Upper lobe of left lung (tissue), 4 donors: ENCODE data around the gene GLI1.

Experiments used
- EP300 ChIP-seq, 4 donors: sonication (generic); formaldehyde crosslinking; IDR thresholded peaks; one replicate each; pipeline ENCODE4 v1.5.1; 2017; ENCODE audit warnings: antibody characterized with exemption in 4 of 4, control low read depth in 2 of 4
- POLR2A ChIP-seq, 4 donors: fragments of 450-650 bp; IDR thresholded peaks; one replicate each; pipeline ENCODE4 v1.5.1; 2016 to 2017; ENCODE audit warnings: antibody characterized with exemption in 4 of 4, mild to moderate bottlenecking in 2 of 4
- POLR2AphosphoS5 ChIP-seq, 2 donors: sonication (generic); formaldehyde crosslinking; IDR thresholded peaks; one replicate each; pipeline ENCODE4 v1.5.1; 2017; ENCODE audit warnings: antibody characterized with exemption in 2 of 2
- TF ChIP-seq, protein P1 (sequence below), 6 experiments: fragments of 450-650 bp in 4 of 6; fragments of 200-600 bp in 2 of 6; sonication (generic) in 2 of 6; IDR thresholded peaks; one replicate each; pipeline ENCODE4 v1.5.1; 2016 to 2019; ENCODE audit warnings: antibody characterized with exemption in 6 of 6

GRCh38 chr12:57518176-57518919, 58.8 kb downstream of the GLI1 start:
- TF ChIP-seq, protein P1, sequence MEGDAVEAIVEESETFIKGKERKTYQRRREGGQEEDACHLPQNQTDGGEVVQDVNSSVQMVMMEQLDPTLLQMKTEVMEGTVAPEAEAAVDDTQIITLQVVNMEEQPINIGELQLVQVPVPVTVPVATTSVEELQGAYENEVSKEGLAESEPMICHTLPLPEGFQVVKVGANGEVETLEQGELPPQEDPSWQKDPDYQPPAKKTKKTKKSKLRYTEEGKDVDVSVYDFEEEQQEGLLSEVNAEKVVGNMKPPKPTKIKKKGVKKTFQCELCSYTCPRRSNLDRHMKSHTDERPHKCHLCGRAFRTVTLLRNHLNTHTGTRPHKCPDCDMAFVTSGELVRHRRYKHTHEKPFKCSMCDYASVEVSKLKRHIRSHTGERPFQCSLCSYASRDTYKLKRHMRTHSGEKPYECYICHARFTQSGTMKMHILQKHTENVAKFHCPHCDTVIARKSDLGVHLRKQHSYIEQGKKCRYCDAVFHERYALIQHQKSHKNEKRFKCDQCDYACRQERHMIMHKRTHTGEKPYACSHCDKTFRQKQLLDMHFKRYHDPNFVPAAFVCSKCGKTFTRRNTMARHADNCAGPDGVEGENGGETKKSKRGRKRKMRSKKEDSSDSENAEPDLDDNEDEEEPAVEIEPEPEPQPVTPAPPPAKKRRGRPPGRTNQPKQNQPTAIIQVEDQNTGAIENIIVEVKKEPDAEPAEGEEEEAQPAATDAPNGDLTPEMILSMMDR (IDR thresholded peaks at IDR 0.05): no peak
- no peak for TF ChIP-seq EP300 (IDR thresholded peaks at IDR 0.05)
- TF ChIP-seq POLR2A (IDR thresholded peaks at IDR 0.05): no peak
- TF ChIP-seq POLR2AphosphoS5 (IDR thresholded peaks at IDR 0.05): no peak
